Thoracic aorta (tissue), 2 donors: Measurements from ENCODE around the gene DUSP22. TPM values are rescaled to one million over a fixed set of nuclear protein-coding genes. Genes with fewer than 3 reads are reported as not detected.

ENCODE experiments used
- ATAC-seq: fragments of 150-250 bp; one replicate; pipeline ENCODE4 v1.8.0; 2017; ENCODE audit warnings: low read depth; ENCODE audit not compliant: insufficient number of reproducible peaks, low FRiP score
- DNase-seq: peaks from one replicate; pipeline ENCODE4 v3.0.0-alpha.2; 2020; ENCODE audit warnings: low spot score
- H3K27ac ChIP-seq, 2 donors: fragments of 200-600 bp; sonication (generic); 1 replicate in 1 of 2; 2 replicates in 1 of 2; pipeline ENCODE4 v1.5.1; 2016; ENCODE audit warnings: mild to moderate bottlenecking in 2 of 2, moderate library complexity in 2 of 2
- H3K27me3 ChIP-seq: fragments of 200-600 bp; sonication (generic); replicated peaks from 2 replicates; pipeline ENCODE4 v1.6.0; 2016; ENCODE audit warnings: mild to moderate bottlenecking; ENCODE audit not compliant: insufficient read depth
- H3K36me3 ChIP-seq: fragments of 200-600 bp; sonication (generic); one replicate; pipeline ENCODE4 v1.5.1; 2016
- H3K4me1 ChIP-seq, 2 donors: fragments of 200-600 bp; sonication (generic); 1 replicate in 1 of 2; 2 replicates in 1 of 2; pipeline versions ENCODE4 v1.5.1 to v1.6.0; 2016; ENCODE audit warnings: low read depth in 2 of 2, mild to moderate bottlenecking in 1 of 2; ENCODE audit not compliant: control insufficient read depth in 1 of 2
- H3K4me3 ChIP-seq: fragments of 200-600 bp; sonication (generic); 2 replicates; pipeline ENCODE4 v1.5.1; 2016; ENCODE audit warnings: mild to moderate bottlenecking
- H3K9me3 ChIP-seq: fragments of 200-600 bp; sonication (generic); 2 replicates; pipeline ENCODE4 v1.5.1; 2016
- CTCF ChIP-seq: fragments of 200-600 bp; sonication (generic); IDR thresholded peaks from one replicate; pipeline ENCODE4 v1.5.1; 2019; ENCODE audit warnings: antibody characterized with exemption
- total RNA-seq, 2 donors: library from RNA; depleted of rRNA; stranded (reverse); fragments of >200 nt; gene quantifications; one replicate each; pipeline versions ENCODE4 v1.1.0 to v1.2.3, GENCODE V29; 2016

DUSP22 gene
- total RNA-seq, 2 donors from 2014 or later: 49.0 to 74.6 TPM

GRCh38 chr6:264626-265025, 27.7 kb upstream of the DUSP22 start:
- H3K27me3 ChIP-seq: no peaks in the 10 kb centered on the region
- H3K36me3 ChIP-seq: no peaks in the 10 kb centered on the region
- no peak for DNase-seq
- H3K4me1 ChIP-seq: no peaks in the 10 kb centered on the region
- ATAC-seq: no peak
- no peak for TF ChIP-seq CTCF
- H3K4me3 ChIP-seq: no peak overlapping the region
- no peak overlapping the region for H3K27ac ChIP-seq
- H3K9me3 ChIP-seq: no peaks in the 10 kb centered on the region

DNA sequence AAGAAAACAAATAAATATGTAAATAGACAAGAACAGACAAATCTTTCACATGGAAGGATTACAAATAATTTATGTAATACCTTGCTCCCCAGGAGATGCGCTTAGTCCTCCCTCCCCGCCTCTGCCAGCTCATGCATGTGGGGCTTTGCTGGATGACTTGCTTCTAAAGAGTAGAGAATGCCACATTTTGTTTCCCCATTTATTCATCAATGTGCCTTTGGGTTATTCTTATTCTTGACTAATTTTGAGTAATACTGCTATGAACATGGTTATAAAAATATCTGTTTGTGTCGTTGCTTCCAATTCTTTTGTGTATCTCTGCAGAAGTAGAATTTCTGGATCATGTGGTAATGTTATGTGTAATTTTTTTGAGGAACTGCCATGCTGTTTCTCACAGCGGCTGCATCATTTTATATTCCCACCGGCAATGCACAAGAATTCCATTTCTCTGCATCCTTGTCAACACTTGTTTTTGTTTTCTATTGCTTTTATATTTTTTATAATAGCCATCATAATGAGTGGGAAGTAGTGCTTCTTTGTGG, 23.8 kb upstream of the DUSP22 start:
- Histone ChIP-seq H3K36me3 (no peaks in the 10 kb centered on the region), H3K27ac (no peak overlapping the region), H3K4me3 (no peak overlapping the region), H3K27me3 (no peaks in the 10 kb centered on the region), H3K4me1 (no peaks in the 10 kb centered on the region), H3K9me3 (no peaks in the 10 kb centered on the region)
- no peak for DNase-seq
- TF ChIP-seq CTCF: no peak
- ATAC-seq: no peak

DNA sequence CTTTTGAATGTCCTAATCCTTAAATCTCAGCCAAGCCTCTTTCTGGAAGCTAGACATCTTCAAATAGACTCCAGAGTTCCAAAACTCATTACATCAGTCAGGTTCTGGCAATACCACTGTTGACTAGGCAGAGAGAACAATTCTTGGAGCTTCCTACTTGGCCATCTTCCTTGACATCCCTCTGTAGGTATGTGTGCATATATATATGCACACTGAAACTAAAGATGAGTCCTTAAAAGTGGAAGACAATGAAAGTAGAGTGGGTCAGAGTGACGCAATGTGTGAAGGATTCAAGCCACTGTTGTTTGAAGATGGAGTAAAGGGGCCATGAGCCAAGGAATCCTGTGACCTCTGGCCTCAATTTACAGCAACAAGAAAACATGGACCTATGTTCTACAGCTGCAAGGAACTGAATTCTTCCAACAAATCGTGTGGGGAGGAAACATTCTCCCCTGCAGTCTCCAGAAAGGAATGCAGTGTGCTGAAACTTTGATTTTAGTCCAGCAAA, 18.7 kb upstream of the DUSP22 start:
- Histone ChIP-seq H3K36me3 (no peaks in the 10 kb centered on the region), H3K27ac (no peak overlapping the region), H3K4me1 (no peaks in the 10 kb centered on the region), H3K27me3 (no peaks in the 10 kb centered on the region), H3K9me3 (no peaks in the 10 kb centered on the region), H3K4me3 (no peak overlapping the region)
- ATAC-seq (no peak), DNase-seq (no peak)
- TF ChIP-seq CTCF: no peak

DNA sequence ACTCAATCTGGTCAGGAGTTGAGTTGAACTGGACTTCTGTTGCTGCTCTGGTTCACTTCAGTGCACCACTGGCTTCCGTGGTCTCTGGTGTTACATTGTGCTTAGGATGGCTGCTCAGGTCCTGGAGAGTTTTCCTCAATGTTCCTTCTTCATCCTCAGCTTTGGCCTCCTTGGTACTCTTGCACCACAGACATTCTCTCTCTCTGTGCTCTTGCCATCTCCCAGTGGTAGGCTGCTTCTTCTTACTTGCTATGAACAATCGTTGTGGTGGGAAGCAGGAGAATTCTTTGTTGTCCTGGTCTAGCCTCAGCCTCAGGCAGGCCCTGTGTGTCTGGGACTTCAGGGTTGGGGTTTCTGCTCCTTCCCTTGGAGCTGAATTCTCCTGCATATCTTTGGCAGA, 14.5 kb upstream of the DUSP22 start:
- H3K4me1 ChIP-seq: no peaks in the 10 kb centered on the region
- H3K9me3 ChIP-seq: no peaks in the 10 kb centered on the region
- DNase-seq: no peak
- H3K27ac ChIP-seq: no peak overlapping the region
- no peaks in the 10 kb centered on the region for H3K27me3 ChIP-seq
- no peak for ATAC-seq
- H3K36me3 ChIP-seq: no peaks in the 10 kb centered on the region
- TF ChIP-seq CTCF: no peak
- no peak overlapping the region for H3K4me3 ChIP-seq

DNA sequence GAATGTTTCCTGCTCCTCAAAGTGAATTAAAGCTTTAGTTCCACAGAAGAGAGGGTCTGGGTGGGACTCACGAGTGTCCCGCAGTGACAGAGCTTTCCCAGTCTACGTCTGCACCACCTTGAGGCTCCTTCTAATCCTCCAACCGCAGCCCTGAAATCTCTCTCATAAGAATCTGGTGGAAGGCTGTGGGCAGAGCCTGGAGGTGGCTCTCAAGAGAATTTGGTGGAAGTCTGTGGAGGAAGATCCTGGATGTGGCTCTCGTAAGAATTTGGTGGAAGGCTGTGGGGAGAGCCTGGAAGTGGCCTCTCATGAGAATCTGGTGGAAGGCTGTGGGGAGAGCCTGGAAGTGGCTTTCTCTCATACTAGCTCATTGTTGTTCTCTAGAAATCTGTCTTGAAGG, 13.8 kb upstream of the DUSP22 start:
- no peaks in the 10 kb centered on the region for H3K27me3 ChIP-seq
- TF ChIP-seq CTCF: no peak
- no peaks in the 10 kb centered on the region for H3K36me3 ChIP-seq
- ATAC-seq (no peak), DNase-seq (no peak)
- no peaks in the 10 kb centered on the region for H3K4me1 ChIP-seq
- H3K9me3 ChIP-seq: no peaks in the 10 kb centered on the region
- H3K4me3 ChIP-seq: no peak overlapping the region
- no peak overlapping the region for H3K27ac ChIP-seq
